Central memory CD4-positive, alpha-beta T cell (primary cell): Measurements from ENCODE around the gene EFNA1.
"Not testable (repeated sequence)": the region's sequence is repeated elsewhere in the genome, so short reads cannot be mapped to it uniquely, and the experiment has no call there.

Experiments
- DNase-seq: peaks from one replicate; pipeline ENCODE4 v3.0.0; 2022

Gene EFNA1

GRCh38 chr1:155092641-155093040, 35.0 kb upstream of the EFNA1 start:
- DNase-seq, result no peak

- DNase-seq, result no peak
Measured at GRCh38 chr1:155093911-155094621, 33.6 kb upstream of the EFNA1 start.

GRCh38 chr1:155094622-155094948, 33.1 kb upstream of the EFNA1 start:
- DNase-seq, result no peak

DNA sequence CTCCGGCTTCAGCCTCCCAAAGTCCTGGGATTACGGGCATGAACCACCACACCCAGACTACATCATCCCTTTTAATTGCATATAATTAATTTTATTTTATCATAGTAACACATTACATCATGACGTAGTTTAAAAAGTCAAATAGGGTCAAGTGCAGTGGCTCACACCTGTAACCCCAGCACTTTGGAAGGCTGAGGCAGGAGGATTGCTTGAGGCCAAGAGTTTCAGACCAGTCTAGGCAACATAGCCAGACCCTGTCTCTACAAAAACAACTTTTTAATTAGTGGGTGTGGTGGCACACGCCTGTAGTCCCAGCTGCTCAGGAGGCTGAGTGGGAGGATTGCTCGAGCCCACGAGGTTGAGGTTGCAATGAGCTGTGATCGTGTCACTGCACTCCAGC, 28.3 kb upstream of the EFNA1 start:
- no peak for DNase-seq

DNA sequence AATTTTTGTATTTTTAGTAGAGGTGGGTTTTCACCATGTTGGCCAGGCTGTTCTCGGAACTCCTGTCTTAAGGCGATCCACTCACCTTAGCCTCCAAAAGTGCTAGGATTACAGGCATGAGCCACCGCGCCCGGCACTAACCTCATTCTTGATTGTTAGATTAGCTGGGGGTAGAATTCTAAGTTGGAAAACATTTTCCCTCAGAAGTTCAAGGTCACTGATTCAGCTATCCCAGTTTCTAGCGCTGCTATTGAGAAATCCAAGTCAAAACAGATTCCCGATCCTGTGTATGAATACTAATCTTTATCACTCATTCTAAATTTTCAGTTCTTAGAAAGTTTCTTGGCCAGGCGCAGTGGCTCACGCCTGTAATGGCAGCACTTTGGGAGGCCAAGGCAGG, 24.4 kb upstream of the EFNA1 start:
- no peak for DNase-seq

GRCh38 chr1:155104605-155105534, 22.8 kb upstream of the EFNA1 start:
- no peak for DNase-seq

DNA sequence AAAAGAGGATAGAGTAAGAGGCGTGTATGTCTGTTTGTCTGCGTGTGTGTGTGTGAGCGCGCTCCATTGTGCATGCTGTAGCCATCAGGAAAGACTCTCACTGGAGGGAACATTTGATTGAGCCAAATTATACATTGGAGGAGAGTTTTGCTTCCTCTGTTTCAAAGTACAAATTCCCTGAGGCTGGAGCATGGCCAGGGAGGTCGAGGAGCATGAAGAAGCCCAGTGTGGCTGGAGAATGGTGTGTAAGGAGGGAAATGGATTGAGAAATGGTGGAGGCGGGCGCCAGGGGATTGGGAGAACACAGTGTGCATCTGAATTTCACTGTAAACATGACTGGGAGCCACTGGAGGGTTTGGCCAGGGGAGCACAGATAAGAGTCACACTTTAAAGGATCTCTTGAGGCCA, 22.1 kb upstream of the EFNA1 start:
- no peak for DNase-seq

- DNase-seq, result no peak
Measured at GRCh38 chr1:155106862-155107261, 20.8 kb upstream of the EFNA1 start.

DNA sequence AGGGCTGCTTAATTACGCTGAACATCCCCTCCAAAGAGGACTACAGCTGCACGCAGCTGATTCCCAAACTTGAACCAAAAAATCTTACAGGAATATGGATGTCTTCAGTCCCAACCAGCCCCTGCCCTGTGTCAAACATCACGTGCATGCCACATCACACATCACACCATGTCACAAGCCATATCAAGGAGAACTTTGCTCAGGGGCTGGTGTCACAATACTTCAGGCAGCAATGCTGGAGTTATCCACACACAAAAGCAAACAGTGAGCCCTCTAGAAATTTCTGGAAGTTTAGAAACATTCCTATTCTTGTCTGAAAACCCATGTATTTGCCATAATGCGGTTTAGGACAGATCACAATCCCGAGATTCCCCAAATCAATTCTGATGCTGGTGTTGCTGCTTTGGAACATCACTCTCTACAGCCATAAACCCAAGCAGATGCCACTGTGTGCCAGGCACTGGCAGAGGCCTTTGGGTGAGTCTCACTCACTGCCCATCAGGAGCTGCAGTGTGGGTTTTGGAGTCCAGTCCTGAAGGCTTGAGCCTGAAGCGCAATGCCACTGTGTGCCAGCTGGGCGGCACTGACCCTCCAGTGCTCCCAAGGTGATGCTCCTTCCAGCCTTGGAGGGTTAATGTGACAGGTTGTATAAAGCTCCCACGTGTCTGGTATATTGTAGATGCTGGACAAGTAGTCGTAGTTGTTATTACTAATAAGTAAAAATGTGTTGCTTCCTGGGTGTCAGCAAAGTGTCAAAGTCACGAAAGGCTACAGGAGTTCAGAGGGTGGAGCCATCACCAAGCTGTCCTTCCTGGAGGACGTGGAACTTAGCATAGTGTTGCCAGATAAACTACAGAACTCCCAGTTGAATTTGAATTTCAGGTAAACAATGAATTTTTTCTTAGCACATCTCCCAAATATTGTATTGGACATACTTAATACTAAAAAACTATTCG, 20.1 kb upstream of the EFNA1 start:
- no peak for DNase-seq

- DNase-seq, result no peak
Measured at GRCh38 chr1:155108296-155108695, 19.4 kb upstream of the EFNA1 start.

- DNase-seq, result no peak
Measured at GRCh38 chr1:155110381-155110780, 17.3 kb upstream of the EFNA1 start.

GRCh38 chr1:155110826-155111225, 16.9 kb upstream of the EFNA1 start:
- no peak for DNase-seq

DNA sequence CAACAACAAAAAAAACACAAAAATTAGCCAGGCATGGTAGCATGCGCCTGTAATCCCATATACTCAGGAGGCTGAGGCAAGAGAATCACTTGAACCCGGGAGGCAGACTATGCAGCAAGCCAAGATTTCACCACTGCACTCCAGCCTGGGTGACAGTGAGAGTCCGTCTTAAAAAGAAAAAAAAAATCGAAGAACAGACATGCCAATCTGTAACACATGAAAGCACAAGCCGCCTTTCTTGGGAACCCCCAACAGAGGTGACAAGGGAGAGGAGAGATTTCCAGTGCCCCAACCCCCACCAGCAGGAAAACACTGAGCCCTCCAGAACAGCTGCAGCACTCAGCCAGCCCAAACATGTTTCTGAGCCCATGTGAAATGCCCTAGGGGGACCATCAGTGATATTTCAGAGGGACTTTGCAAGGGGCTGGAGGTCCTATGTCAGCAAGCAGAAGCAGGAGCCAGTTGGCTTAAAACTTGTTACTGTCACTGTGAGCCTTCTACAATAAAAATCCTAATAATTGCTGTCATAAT, 14.2 kb upstream of the EFNA1 start:
- DNase-seq, result no peak

DNA sequence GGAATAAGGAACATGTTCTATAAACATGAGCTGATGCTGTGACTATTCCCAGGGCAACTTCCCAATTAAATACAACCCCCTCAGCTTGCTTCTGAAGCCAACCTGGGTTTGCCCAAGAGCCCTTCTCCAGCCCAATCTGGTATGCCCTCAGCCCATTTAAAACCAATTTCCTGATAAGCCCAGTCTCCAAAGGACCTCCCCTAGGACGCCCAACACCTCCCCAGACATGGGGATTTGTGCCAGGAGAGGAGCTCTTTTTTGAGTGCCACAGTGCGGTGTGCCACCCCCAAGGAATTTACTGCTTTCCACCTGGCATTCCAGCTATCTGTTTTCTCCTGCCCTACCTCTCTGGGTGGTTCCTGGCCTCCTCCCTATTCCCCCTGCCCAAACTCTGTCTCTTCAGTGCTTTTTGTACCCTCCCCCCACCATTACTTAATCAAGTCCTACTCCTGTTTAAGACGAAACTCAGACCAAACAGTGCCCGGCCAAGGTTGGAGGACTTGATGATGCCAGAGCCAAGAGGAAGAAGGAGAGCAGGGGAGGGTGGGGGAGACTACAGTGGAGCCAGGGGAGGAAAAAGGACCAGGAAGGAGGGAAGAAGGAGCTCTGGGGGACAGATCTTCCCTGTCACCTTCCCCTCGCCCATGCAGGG, 11.4 kb upstream of the EFNA1 start:
- DNase-seq, result no peak

DNA sequence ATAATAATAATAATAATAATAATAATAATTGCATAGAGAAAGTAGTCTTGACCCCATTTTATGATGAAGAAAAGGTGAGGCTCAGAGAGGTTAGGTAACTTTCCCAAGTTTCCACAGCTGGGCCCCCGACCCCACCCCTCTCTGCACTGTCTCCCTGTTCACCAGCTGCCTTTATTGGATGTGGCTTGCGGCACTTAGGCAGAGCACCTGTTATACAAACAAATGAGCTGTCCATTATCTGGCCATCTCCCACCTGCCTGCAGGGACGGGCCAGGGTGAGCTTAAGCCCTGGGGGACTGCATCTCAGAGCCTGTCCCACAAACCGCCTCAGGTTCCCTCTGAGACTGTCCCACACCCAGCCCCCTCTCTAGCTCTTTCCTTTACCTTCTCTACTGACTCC, 10.1 kb upstream of the EFNA1 start:
- no peak for DNase-seq

DNA sequence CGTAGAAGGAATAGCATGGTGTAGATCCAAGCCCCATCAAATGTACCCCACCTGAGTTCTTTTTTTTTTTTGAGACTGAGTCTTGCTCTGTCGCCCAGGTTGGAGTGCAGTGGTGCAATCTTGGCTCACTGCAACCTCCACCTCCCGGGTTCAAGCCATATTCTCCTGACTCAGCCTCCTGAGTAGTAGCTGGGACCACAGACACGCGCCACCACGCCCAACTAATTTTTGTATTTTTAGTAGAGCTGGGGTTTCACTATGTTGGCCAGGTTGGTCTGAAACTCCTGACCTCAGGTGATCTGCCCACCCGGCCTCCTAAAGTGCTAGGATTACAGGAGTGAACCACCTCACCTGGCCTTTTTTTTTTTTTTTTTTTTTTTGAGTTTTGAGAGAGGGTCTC, 9.6 kb upstream of the EFNA1 start:
- not testable (repeated sequence) for DNase-seq

GRCh38 chr1:155120253-155120652, 7.4 kb upstream of the EFNA1 start:
- DNase-seq, result no peak

DNA sequence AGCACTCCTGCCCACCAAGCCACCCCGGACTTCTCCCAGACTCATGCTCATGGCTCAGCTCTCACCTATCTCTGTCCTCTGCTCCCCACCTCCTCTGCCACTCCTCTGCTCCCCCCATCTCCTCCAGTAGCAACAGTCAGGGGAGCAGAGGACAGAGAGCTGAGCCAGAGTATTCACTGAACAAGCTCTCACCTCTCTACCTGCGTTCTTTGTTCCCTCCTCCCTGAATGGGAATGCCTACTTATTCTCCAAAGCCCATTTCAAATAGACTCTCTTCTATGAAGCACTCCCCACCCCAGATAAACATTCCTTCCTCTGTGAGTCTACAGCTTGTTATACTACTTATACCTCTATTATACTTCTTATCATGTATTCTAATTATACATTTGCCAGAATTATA, 6.4 kb upstream of the EFNA1 start:
- no peak for DNase-seq

DNA sequence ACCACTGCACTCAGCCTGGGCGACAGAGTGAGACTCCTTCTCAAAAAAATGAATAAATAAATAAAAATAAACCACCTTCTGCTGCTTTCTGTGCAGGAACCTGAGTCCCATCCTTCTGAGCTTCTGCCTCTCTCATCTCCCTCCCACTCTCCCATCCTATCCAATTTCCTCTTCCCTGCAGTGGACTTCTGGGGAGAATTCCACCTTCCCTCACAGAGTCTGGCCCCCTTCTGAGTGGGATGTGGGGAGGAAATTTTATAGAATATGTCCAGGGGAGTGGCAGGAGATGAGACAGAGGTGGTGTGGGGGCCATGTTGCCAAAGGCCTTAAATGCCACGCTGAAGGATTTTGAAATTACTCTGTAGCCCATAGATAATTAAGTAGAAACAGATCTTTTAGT, 5.4 kb upstream of the EFNA1 start:
- DNase-seq, result no peak

DNA sequence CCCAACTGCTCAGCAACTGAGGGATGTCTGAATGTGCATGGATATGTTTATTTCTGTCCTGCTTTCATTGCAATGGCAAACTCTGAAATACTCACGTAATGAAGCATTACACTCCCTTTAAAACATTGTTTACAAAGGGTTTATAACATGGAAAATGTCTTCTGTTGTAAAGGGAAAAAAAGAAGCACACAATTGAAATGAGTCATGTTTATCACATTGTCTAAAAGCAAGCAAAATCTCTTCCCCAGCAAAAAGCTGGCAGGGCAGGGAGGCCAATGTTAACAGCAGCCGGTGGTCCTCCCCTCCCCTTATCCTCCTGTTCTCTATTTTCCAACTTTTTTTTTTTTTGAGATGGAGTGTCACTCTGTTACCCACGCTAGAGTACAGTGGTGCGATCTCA, 3.9 kb upstream of the EFNA1 start:
- DNase-seq, result no peak

- DNase-seq, result no peak
Measured at GRCh38 chr1:155124503-155125463, 2.9 kb upstream of the EFNA1 start.
